H9 (cell line): ENCODE measurements around the gene PSTK. TPM values are rescaled to one million over a fixed set of nuclear protein-coding genes. Genes with fewer than 3 reads are reported as not detected.

Source experiments
- DNase-seq: peaks from one replicate; pipeline ENCODE4 v3.0.0-alpha.2; 2017
- H2AFZ ChIP-seq: one replicate; pipeline ENCODE4 v1.6.1; 2013; ENCODE audit warnings: mild to moderate bottlenecking, low read length, control low read depth, moderate library complexity
- H2AK5ac ChIP-seq: 2 replicates; pipeline ENCODE4 v1.6.1; 2013; ENCODE audit warnings: low read length, control low read depth, mixed read lengths; ENCODE audit not compliant: insufficient read length
- H2BK120ac ChIP-seq: one replicate; pipeline ENCODE4 v1.6.1; 2013; ENCODE audit warnings: low read depth, mild to moderate bottlenecking, low read length, control low read depth, inconsistent platforms; ENCODE audit not compliant: poor library complexity, severe bottlenecking
- H2BK12ac ChIP-seq: 2 replicates; pipeline ENCODE4 v1.6.1; 2013; ENCODE audit warnings: low read length, control low read depth, mixed read lengths, low read depth; ENCODE audit not compliant: insufficient read length
- H2BK15ac ChIP-seq: 2 replicates; pipeline ENCODE4 v1.6.1; 2013; ENCODE audit warnings: low read depth, low read length, control low read depth
- H2BK20ac ChIP-seq: one replicate; pipeline ENCODE4 v1.6.1; 2013; ENCODE audit warnings: low read depth, mild to moderate bottlenecking, low read length, control low read depth, inconsistent platforms; ENCODE audit not compliant: poor library complexity, severe bottlenecking
- H2BK5ac ChIP-seq: 2 replicates; pipeline ENCODE4 v1.6.1; 2013; ENCODE audit warnings: low read length, control low read depth, mixed read lengths; ENCODE audit not compliant: insufficient read length
- H3K14ac ChIP-seq: 2 replicates; pipeline ENCODE4 v1.6.1; 2013; ENCODE audit warnings: low read length, control low read depth; ENCODE audit not compliant: insufficient read depth
- H3K18ac ChIP-seq: 2 replicates; pipeline ENCODE4 v1.6.1; 2013; ENCODE audit warnings: low read depth, mild to moderate bottlenecking, mixed read lengths, low read length, control low read depth; ENCODE audit not compliant: insufficient read length
- H3K23ac ChIP-seq: 2 replicates; pipeline ENCODE4 v1.6.1; 2013; ENCODE audit warnings: low read length, control low read depth, mixed read lengths, low read depth; ENCODE audit not compliant: insufficient read length
- H3K23me2 ChIP-seq: 2 replicates; pipeline ENCODE4 v1.6.1; 2013; ENCODE audit warnings: low read depth, mild to moderate bottlenecking, mixed read lengths, low read length, control low read depth; ENCODE audit not compliant: insufficient read length, poor library complexity, severe bottlenecking
- H3K27ac ChIP-seq: 2 replicates; pipeline ENCODE4 v1.5.1; 2013; ENCODE audit warnings: low read length, control low read depth, mixed read lengths, low read depth; ENCODE audit not compliant: insufficient read length
- H3K27me3 ChIP-seq: 2 replicates; pipeline ENCODE4 v1.6.1; 2013; ENCODE audit warnings: low read length, control low read depth, inconsistent platforms; ENCODE audit not compliant: insufficient read depth
- H3K4ac ChIP-seq: 2 replicates; pipeline ENCODE4 v1.6.1; 2013; ENCODE audit warnings: low read depth, mild to moderate bottlenecking, control low read depth, inconsistent platforms, low read length, moderate library complexity
- H3K4me1 ChIP-seq: 2 replicates; pipeline ENCODE4 v1.6.1; 2013; ENCODE audit warnings: low read length, control low read depth, inconsistent platforms; ENCODE audit not compliant: insufficient read depth
- H3K4me2 ChIP-seq: 2 replicates; pipeline ENCODE4 v1.6.1; 2013; ENCODE audit warnings: low read length, control low read depth, mixed read lengths; ENCODE audit not compliant: insufficient read length, insufficient read depth
- H3K56ac ChIP-seq: 2 replicates; pipeline ENCODE4 v1.6.1; 2013; ENCODE audit warnings: low read depth, mild to moderate bottlenecking, mixed read lengths, low read length, control low read depth; ENCODE audit not compliant: insufficient read length
- H3K79me1 ChIP-seq: 2 replicates; pipeline ENCODE4 v1.6.1; 2013; ENCODE audit warnings: low read depth, mild to moderate bottlenecking, moderate library complexity, low read length, control low read depth, inconsistent platforms; ENCODE audit not compliant: insufficient read depth, poor library complexity, severe bottlenecking
- H3K79me2 ChIP-seq: 2 replicates; pipeline ENCODE4 v1.6.1; 2013; ENCODE audit warnings: low read length, control low read depth, inconsistent platforms; ENCODE audit not compliant: insufficient read depth
- H3K9ac ChIP-seq: 2 replicates; pipeline ENCODE4 v1.6.1; 2013; ENCODE audit warnings: low read length, control low read depth, mixed read lengths; ENCODE audit not compliant: insufficient read length; ENCODE audit errors: extremely low read depth
- H3K9me3 ChIP-seq: one replicate; pipeline ENCODE4 v1.6.1; 2013; ENCODE audit warnings: low read depth, low read length, inconsistent platforms; ENCODE audit not compliant: control insufficient read depth
- H3T11ph ChIP-seq: one replicate; pipeline ENCODE4 v1.6.1; 2013; ENCODE audit warnings: mild to moderate bottlenecking, low read length, control low read depth, inconsistent platforms
- H4K20me1 ChIP-seq: one replicate; pipeline ENCODE4 v1.6.1; 2013; ENCODE audit not compliant: control insufficient read depth, insufficient read length, insufficient read depth
- H4K5ac ChIP-seq: 2 replicates; pipeline ENCODE4 v1.6.1; 2013; ENCODE audit warnings: low read depth, mild to moderate bottlenecking, mixed read lengths, low read length, control low read depth; ENCODE audit not compliant: insufficient read length
- H4K8ac ChIP-seq: replicated peaks from 2 replicates; pipeline ENCODE4 v1.6.1; 2013; ENCODE audit warnings: low read length, control low read depth, mixed read lengths, low read depth; ENCODE audit not compliant: insufficient read length
- H4K91ac ChIP-seq: 2 replicates; pipeline ENCODE4 v1.6.1; 2013; ENCODE audit warnings: low read depth, mild to moderate bottlenecking, moderate library complexity, mixed read lengths, low read length, control low read depth; ENCODE audit not compliant: insufficient read length
- H3K27ac Mint-ChIP-seq, 3 experiments: 2 replicates in 2 of 3; 3 replicates in 1 of 3; pipeline ENCODE4 v1.8.0; 2020 to 2021; ENCODE audit warnings: mixed read lengths in 3 of 3, mild to moderate bottlenecking in 1 of 3, moderate library complexity in 1 of 3
- H3K27me3 Mint-ChIP-seq: 2 replicates; pipeline ENCODE4 v1.8.0; 2021; ENCODE audit warnings: low read depth, mild to moderate bottlenecking, moderate library complexity, mixed read lengths
- H3K36me3 Mint-ChIP-seq, 3 experiments: 2 replicates in 2 of 3; 3 replicates in 1 of 3; pipeline ENCODE4 v1.8.0; 2020 to 2021; ENCODE audit warnings: low read depth in 3 of 3, mixed read lengths in 3 of 3; ENCODE audit not compliant: insufficient read depth in 1 of 3
- H3K4me1 Mint-ChIP-seq, 2 experiments: 2 replicates each; pipeline ENCODE4 v1.8.0; 2020; ENCODE audit warnings: mixed read lengths in 2 of 2
- H3K4me3 Mint-ChIP-seq, 2 experiments: 2 replicates in 1 of 2; 3 replicates in 1 of 2; pipeline ENCODE4 v1.8.0; 2020 to 2021; ENCODE audit warnings: mild to moderate bottlenecking in 2 of 2, mixed read lengths in 2 of 2, moderate library complexity in 1 of 2
- H3K9me3 Mint-ChIP-seq, 2 experiments: 2 replicates in 1 of 2; 3 replicates in 1 of 2; pipeline ENCODE4 v1.8.0; 2020; ENCODE audit warnings: mild to moderate bottlenecking in 2 of 2, mixed read lengths in 2 of 2, moderate library complexity in 1 of 2
- WGBS: extraction: QIAGEN DNeasy Blood & Tissue Kit; methylation state at CpG from one replicate; pipeline ENCODE4 v1.1.7; 2013; ENCODE audit warnings: missing lambda C conversion rate, low lambda C conversion rate, mixed read lengths; ENCODE audit not compliant: insufficient read length; ENCODE audit errors: extremely low coverage; 5-methylcytosine and 5-hydroxymethylcytosine counted together
- total RNA-seq: library from RNA; stranded (reverse); gene quantifications from 2 replicates; pipeline ENCODE4 v1.2.1, GENCODE V29; 2021
- TF ChIP-seq, protein P1 (sequence below): fragments of 200-600 bp; sonication (generic); conservative IDR thresholded peaks from 3 replicates; pipeline ENCODE4 v1.8.0; 2021; ENCODE audit warnings: antibody characterized with exemption, mild to moderate bottlenecking

The PSTK gene
- total RNA-seq, 1 experiment from 2014 or later: 8.0 TPM

DNA sequence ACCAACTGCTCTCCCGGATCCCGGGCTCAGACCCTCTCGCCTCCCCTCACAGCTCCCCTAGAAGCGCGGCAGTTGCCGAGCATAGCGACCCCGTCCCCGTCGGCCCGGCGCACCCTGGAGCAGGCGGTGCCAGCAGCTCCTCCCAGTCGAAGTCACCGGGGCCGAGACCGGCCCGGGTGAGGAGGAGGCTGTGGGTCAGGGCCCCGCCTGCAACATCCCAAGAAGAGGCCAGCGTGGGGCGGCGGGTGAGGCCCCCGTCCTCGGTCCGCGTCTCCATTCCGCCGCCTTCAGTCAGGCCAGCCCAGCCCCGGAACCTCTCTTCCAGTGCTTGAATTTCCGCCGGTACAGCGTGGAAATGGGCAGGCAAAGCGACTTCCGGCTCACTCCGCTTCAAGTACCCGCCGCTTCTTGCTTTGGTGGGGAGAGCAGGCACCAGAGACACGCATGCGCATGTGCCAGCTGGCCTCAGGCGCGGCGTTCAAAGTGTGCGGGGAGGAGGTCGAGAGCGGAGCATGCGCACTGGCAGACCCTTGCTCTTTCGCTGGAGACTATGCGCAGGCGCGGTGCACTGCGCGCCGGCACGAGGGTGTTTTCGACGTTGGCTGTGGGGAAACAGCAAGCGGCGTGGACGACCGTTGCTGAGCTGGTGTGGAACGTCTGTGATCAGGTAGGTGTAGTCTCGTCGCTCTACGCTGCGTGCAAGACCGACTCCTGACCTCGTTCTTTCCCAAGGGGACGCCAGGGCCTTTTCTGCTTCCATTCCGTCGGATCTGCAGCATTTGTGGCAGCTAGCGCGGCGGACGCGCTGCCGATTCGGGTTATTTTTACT, 26.1 kb upstream of the PSTK start, which contains the start of gene C10orf88:
C10orf88 (minus strand) TSS at position 326 of the 829 bp plus-strand sequence; CDS start at position 277, 49 bp downstream.
- Histone ChIP-seq H4K5ac (no peak within 1 kb of the TSS), H4K91ac (no peak within 1 kb of the TSS), H3K23me2 (peaks cover 4% of the 10 kb centered on the region), H2BK15ac (no peak within 1 kb of the TSS), H3K9me3 (no peaks in the 10 kb centered on the region), H2BK12ac (no peak within 1 kb of the TSS), H3K4me1 (no peaks in the 10 kb centered on the region), H3K79me2 (no peaks in the 10 kb centered on the region), H3K18ac (peak within 1 kb of the TSS; percentile 68), H3K14ac (0 out of 2 replicates have a peak within 1 kb of the TSS, but pooled peaks have one; percentile 18), H2AFZ (no peak within 1 kb of the TSS), H2BK20ac (no peak within 1 kb of the TSS), H2BK5ac (no peak within 1 kb of the TSS), H3T11ph (no peak within 1 kb of the TSS), H2AK5ac (no peak within 1 kb of the TSS), H3K79me1 (no peaks in the 10 kb centered on the region), H2BK120ac (no peak within 1 kb of the TSS), H4K20me1 (no peaks in the 10 kb centered on the region), H3K27me3 (peaks cover 4% of the 10 kb centered on the region; the same call in 1 of the 2 replicates), H4K8ac (no peak within 1 kb of the TSS), H3K27ac (no peak within 1 kb of the TSS), H3K4me2 (peak within 1 kb of the TSS; percentile 87), H3K9ac (peak within 1 kb of the TSS; percentile 52), H3K4ac (no peak within 1 kb of the TSS), H3K23ac (no peak within 1 kb of the TSS), H3K56ac (no peak within 1 kb of the TSS)
- TF ChIP-seq, protein P1, sequence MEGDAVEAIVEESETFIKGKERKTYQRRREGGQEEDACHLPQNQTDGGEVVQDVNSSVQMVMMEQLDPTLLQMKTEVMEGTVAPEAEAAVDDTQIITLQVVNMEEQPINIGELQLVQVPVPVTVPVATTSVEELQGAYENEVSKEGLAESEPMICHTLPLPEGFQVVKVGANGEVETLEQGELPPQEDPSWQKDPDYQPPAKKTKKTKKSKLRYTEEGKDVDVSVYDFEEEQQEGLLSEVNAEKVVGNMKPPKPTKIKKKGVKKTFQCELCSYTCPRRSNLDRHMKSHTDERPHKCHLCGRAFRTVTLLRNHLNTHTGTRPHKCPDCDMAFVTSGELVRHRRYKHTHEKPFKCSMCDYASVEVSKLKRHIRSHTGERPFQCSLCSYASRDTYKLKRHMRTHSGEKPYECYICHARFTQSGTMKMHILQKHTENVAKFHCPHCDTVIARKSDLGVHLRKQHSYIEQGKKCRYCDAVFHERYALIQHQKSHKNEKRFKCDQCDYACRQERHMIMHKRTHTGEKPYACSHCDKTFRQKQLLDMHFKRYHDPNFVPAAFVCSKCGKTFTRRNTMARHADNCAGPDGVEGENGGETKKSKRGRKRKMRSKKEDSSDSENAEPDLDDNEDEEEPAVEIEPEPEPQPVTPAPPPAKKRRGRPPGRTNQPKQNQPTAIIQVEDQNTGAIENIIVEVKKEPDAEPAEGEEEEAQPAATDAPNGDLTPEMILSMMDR: no peak
- WGBS: no CpG with 5 or more reads among the region's 77 CpGs
- Mint-ChIP-seq H3K9me3 (peaks cover 11 to 13% of the 10 kb centered on the region in 2 experiments; a peak in 4 of 5 replicates), H3K4me1 (peaks cover 11 to 18% of the 10 kb centered on the region in 2 experiments), H3K36me3 (peaks cover 0 to 29% (median 17%) of the 10 kb centered on the region in 3 experiments; a peak in 4 of 7 replicates), H3K27me3 (peaks cover 40% of the 10 kb centered on the region), H3K27ac (peak within 1 kb of the TSS in 1 of 3 experiments; percentile 88; a peak in 1 of 7 replicates), H3K4me3 (peak within 1 kb of the TSS; percentile 79)
- peak; percentile 99 for DNase-seq
